AG09309 (cell line): ENCODE data around the gene TUBB2B.
A peak's percentile ranks its signal among the peaks of the same experiment; 100 is the strongest.
"Not testable (repeated sequence)": the region's sequence is repeated elsewhere in the genome, so short reads cannot be mapped to it uniquely, and the experiment has no call there.

ENCODE experiments used
- DNase-seq: peaks from one replicate; pipeline ENCODE4 v3.0.0-alpha.2; 2010; ENCODE audit warnings: low read depth
- H3K4me3 ChIP-seq: 2 replicates; pipeline ENCODE4 v1.5.1; 2011; ENCODE audit warnings: mild to moderate bottlenecking, low read depth, low read length, moderate library complexity; ENCODE audit not compliant: control insufficient read depth
- CTCF ChIP-seq: IDR thresholded peaks from 2 replicates; pipeline ENCODE4 v1.5.1; 2011; ENCODE audit warnings: mild to moderate bottlenecking, low read depth, low read length, inconsistent platforms; ENCODE audit not compliant: insufficient read depth, control insufficient read depth; ENCODE audit errors: missing control alignments

Gene TUBB2B

GRCh38 chr6:3244003-3244831, 16.8 kb upstream of the TUBB2B start:
- TF ChIP-seq CTCF: no peak
- no peak for DNase-seq
- H3K4me3 ChIP-seq: no peak overlapping the region

- no peak overlapping the region for H3K4me3 ChIP-seq
- DNase-seq: no peak
- TF ChIP-seq CTCF: no peak
These were observed 15.3 kb upstream of the TUBB2B start for GRCh38 chr6:3242768-3243167.

- not testable (repeated sequence) for DNase-seq, H3K4me3 ChIP-seq
These were observed 14.3 kb upstream of the TUBB2B start for GRCh38 chr6:3241745-3242144.

- no peak overlapping the region for H3K4me3 ChIP-seq
- TF ChIP-seq CTCF: no peak
- no peak for DNase-seq
These were observed 13.1 kb upstream of the TUBB2B start for GRCh38 chr6:3240595-3240994.

GRCh38 chr6:3239110-3239830, 11.8 kb upstream of the TUBB2B start:
- DNase-seq: no peak
- TF ChIP-seq CTCF: peak; percentile 12
- H3K4me3 ChIP-seq: no peak overlapping the region

- peak; percentile 1 for TF ChIP-seq CTCF
- no peak overlapping the region for H3K4me3 ChIP-seq
- no peak for DNase-seq
These were observed 10.6 kb upstream of the TUBB2B start for GRCh38 chr6:3237761-3238662.

GRCh38 chr6:3236005-3236404, 8.6 kb upstream of the TUBB2B start:
- DNase-seq: no peak
- H3K4me3 ChIP-seq: no peak overlapping the region
- no peak for TF ChIP-seq CTCF
